HCT116 (cell line): ENCODE measurements around the gene EDEM3. TPM values are rescaled to one million over a fixed set of nuclear protein-coding genes. Genes with fewer than 3 reads are reported as not detected.

Experiments
- ATAC-seq: fragments of 200-7000 bp; cut with Tn5 transposase; 2 replicates; pipeline ENCODE4 v1.9.1; 2020; ENCODE audit warnings: mild to moderate bottlenecking, moderate library complexity
- BruUV-seq: library from RNA; stranded (reverse); fragments of 400-500 nt; replicated peaks from 2 replicates; lab custom pipeline; 2021; lab: Mats Ljungman, UMichigan
- CTCF ChIA-PET: fragments of 300-600 bp; sonication (Branson Sonifier 250); formaldehyde crosslinking; loops from one replicate; lab custom pipeline; 2021; ENCODE audit warnings: antibody characterized with exemption; lab: Charles Lee
- POLR2A ChIA-PET: fragments of 300-600, 350-600 bp; sonication (Branson Sonifier 250); formaldehyde crosslinking; loops from one replicate; lab custom pipeline; 2021; ENCODE audit warnings: antibody characterized with exemption; lab: Charles Lee
- RAD21 ChIA-PET, 2 experiments: fragments of 300-600 bp; sonication (Branson Sonifier 250); formaldehyde crosslinking; loops; one replicate each; lab custom pipeline; 2023; ENCODE audit warnings: low total read pairs in 2 of 2; ENCODE audit not compliant: uncharacterized antibody in 2 of 2, unreplicated experiment in 2 of 2, low non-redundant PET in 1 of 2; lab: Charles Lee
- DNase-seq: peaks from one replicate; pipeline ENCODE4 v3.0.0-alpha.2; 2010; ENCODE audit warnings: low read depth, low spot score
- H2AFZ ChIP-seq: fragments of 200-600 bp; shearing (Covaris generic), sonication (generic); 2 replicates; pipeline ENCODE4 v1.6.1; 2017; ENCODE audit warnings: low read depth, mixed run types, mixed read lengths, antibody characterized with exemption, low read length; ENCODE audit not compliant: poor library complexity, severe bottlenecking
- H3K27ac ChIP-seq: 2 replicates; pipeline ENCODE4 v1.5.1; 2012; ENCODE audit warnings: low read depth, low read length
- H3K27me3 ChIP-seq: fragments of 200-600 bp; sonication (generic); 2 replicates; pipeline ENCODE4 v1.6.1; 2016; ENCODE audit warnings: mixed run types, low read length, mixed read lengths; ENCODE audit not compliant: insufficient read depth
- H3K36me3 ChIP-seq, 2 experiments: fragments of 200-500 bp in 1 of 2; fragments of 200-600 bp in 1 of 2; sonication (Bioruptor generic) in 1 of 2; sonication (generic) in 1 of 2; 2 replicates each; pipeline versions ENCODE4 v1.5.1 to v1.6.1; 2014 to 2016; ENCODE audit warnings: low read length in 2 of 2, inconsistent platforms in 1 of 2, mixed read lengths in 1 of 2, mixed run types in 1 of 2; ENCODE audit not compliant: insufficient read depth in 2 of 2, control insufficient read depth in 1 of 2
- H3K4me1 ChIP-seq, 2 experiments: fragments of 200-600 bp in 1 of 2; sonication (generic) in 1 of 2; 2 replicates each; pipeline versions ENCODE4 v1.5.1 to v1.6.1; 2012 to 2017; ENCODE audit warnings: low read length in 2 of 2, inconsistent platforms in 1 of 2, mild to moderate bottlenecking in 1 of 2, mixed read lengths in 1 of 2, mixed run types in 1 of 2, moderate library complexity in 1 of 2; ENCODE audit not compliant: insufficient read depth in 2 of 2, control insufficient read depth in 1 of 2
- H3K4me2 ChIP-seq: fragments of 200-600 bp; sonication (generic); 2 replicates; pipeline ENCODE4 v1.6.1; 2017; ENCODE audit warnings: mixed run types, low read length, mixed read lengths
- H3K4me3 ChIP-seq, 2 experiments: fragments of 200-600 bp in 1 of 2; sonication (generic) in 1 of 2; replicated peaks in 1 of 2; 2 replicates each; pipeline ENCODE4 v1.5.1; 2011 to 2016; ENCODE audit warnings: low read length in 2 of 2, control low read depth in 1 of 2, low read depth in 1 of 2, mild to moderate bottlenecking in 1 of 2, mixed read lengths in 1 of 2, mixed run types in 1 of 2
- H3K79me2 ChIP-seq: fragments of 200-600 bp; sonication (generic); 2 replicates; pipeline ENCODE4 v1.6.1; 2017; ENCODE audit warnings: mild to moderate bottlenecking, mixed run types, low read length, moderate library complexity, mixed read lengths; ENCODE audit not compliant: insufficient read depth
- H3K9ac ChIP-seq: fragments of 200-600 bp; sonication (generic); 2 replicates; pipeline ENCODE4 v1.6.1; 2016; ENCODE audit warnings: low read length, mixed read lengths
- H3K9me2 ChIP-seq: fragments of 200-600 bp; sonication (generic), shearing (Covaris generic); 2 replicates; pipeline ENCODE4 v1.6.1; 2017; ENCODE audit warnings: mixed run types, mild to moderate bottlenecking, moderate library complexity; ENCODE audit not compliant: insufficient read depth
- H3K9me3 ChIP-seq, 2 experiments: fragments of 200-500 bp in 1 of 2; fragments of 200-600 bp in 1 of 2; sonication (Bioruptor generic) in 1 of 2; sonication (generic) in 1 of 2; 2 replicates each; pipeline ENCODE4 v1.6.1; 2014 to 2017; ENCODE audit warnings: low read length in 2 of 2, mixed read lengths in 2 of 2, inconsistent platforms in 1 of 2, low read depth in 1 of 2, mild to moderate bottlenecking in 1 of 2, mixed run types in 1 of 2, moderate library complexity in 1 of 2; ENCODE audit not compliant: control insufficient read depth in 1 of 2, insufficient read depth in 1 of 2
- H4K20me1 ChIP-seq: fragments of 200-600 bp; sonication (generic), shearing (Covaris generic); 2 replicates; pipeline ENCODE4 v1.6.1; 2017; ENCODE audit warnings: mixed run types, mild to moderate bottlenecking, moderate library complexity; ENCODE audit not compliant: insufficient read depth
- CBX3 ChIP-seq: IDR thresholded peaks from 2 replicates; pipeline ENCODE4 v1.6.1; 2012; ENCODE audit warnings: low read depth
- CEBPB ChIP-seq: IDR thresholded peaks from 2 replicates; pipeline ENCODE4 v1.6.1; 2012; ENCODE audit warnings: low read depth
- EGR1 ChIP-seq: IDR thresholded peaks from 2 replicates; pipeline ENCODE4 v1.6.1; 2012; ENCODE audit warnings: low read depth
- ELF1 ChIP-seq: IDR thresholded peaks from 2 replicates; pipeline ENCODE4 v1.6.1; 2012; ENCODE audit warnings: low read depth, borderline replicate concordance
- EZH2 ChIP-seq: fragments of 200-600 bp; sonication (generic); IDR thresholded peaks from 2 replicates; pipeline ENCODE4 v1.6.1; 2017; ENCODE audit warnings: antibody characterized with exemption, mixed run types
- EZH2phosphoT487 ChIP-seq: fragments of 200-600 bp; IDR thresholded peaks from 2 replicates; pipeline ENCODE4 v1.6.1; 2018; ENCODE audit warnings: antibody characterized with exemption, borderline replicate concordance
- JUND ChIP-seq: IDR thresholded peaks from 2 replicates; pipeline ENCODE4 v1.6.1; 2012
- POLR2A ChIP-seq: IDR thresholded peaks from 2 replicates; pipeline ENCODE4 v1.7.0; 2011; ENCODE audit warnings: borderline replicate concordance; ENCODE audit not compliant: insufficient read depth, insufficient read length; ENCODE audit errors: extremely low read depth
- POLR2AphosphoS5 ChIP-seq: IDR thresholded peaks from 2 replicates; pipeline ENCODE4 v1.6.1; 2011; ENCODE audit warnings: mild to moderate bottlenecking, low read depth, low read length, moderate library complexity
- RAD21 ChIP-seq: IDR thresholded peaks from 2 replicates; pipeline ENCODE4 v1.6.1; 2012; ENCODE audit warnings: low read depth, mild to moderate bottlenecking
- SIN3A ChIP-seq: IDR thresholded peaks from 2 replicates; pipeline ENCODE4 v1.6.1; 2012; ENCODE audit warnings: low read depth
- SP1 ChIP-seq: IDR thresholded peaks from 2 replicates; pipeline ENCODE4 v1.6.1; 2012; ENCODE audit warnings: low read depth
- TCF7L2 ChIP-seq: IDR thresholded peaks from 2 replicates; pipeline ENCODE4 v1.7.0; 2011; ENCODE audit warnings: borderline replicate concordance, inconsistent platforms; ENCODE audit not compliant: insufficient read depth, insufficient read length; ENCODE audit errors: extremely low read depth
- YY1 ChIP-seq: IDR thresholded peaks from 2 replicates; pipeline ENCODE4 v1.6.1; 2011; ENCODE audit warnings: low read length, low read depth, moderate library complexity, mild to moderate bottlenecking; ENCODE audit not compliant: insufficient replicate concordance; ENCODE audit errors: extremely low read depth
- ZFX ChIP-seq: fragments of 450-650 bp; IDR thresholded peaks from 2 replicates; pipeline ENCODE4 v1.6.1; 2017
- ZNF274 ChIP-seq: fragments of 200-500 bp; sonication (Bioruptor generic); IDR thresholded peaks from 2 replicates; pipeline ENCODE4 v1.6.1; 2014; ENCODE audit warnings: mild to moderate bottlenecking, low read depth, low read length, inconsistent platforms
- intact Hi-C: fragments of 100-400 bp; cut with micrococcal nuclease; formaldehyde crosslinking; loops from 2 replicates; pipeline ENCODE4 v1.10.0; 2022
- total RNA-seq: library from RNA; stranded (reverse); gene quantifications from one replicate; pipeline ENCODE4 v1.2.1, GENCODE V29; 2021; ENCODE audit not compliant: unreplicated experiment
- TF ChIP-seq, protein P1 (sequence below): IDR thresholded peaks from 2 replicates; pipeline ENCODE4 v1.6.1; 2012
- TF ChIP-seq, protein P2 (sequence below): IDR thresholded peaks from 2 replicates; pipeline ENCODE4 v1.6.1; 2012
- TF ChIP-seq, protein P3 (sequence below), 3 experiments: fragments of 200-600 bp in 1 of 3; sonication (generic) in 1 of 3; IDR thresholded peaks in 2 of 3; conservative IDR thresholded peaks in 1 of 3; 2 replicates each; pipeline ENCODE4 v1.5.1; 2012 to 2017; ENCODE audit warnings: low read depth in 2 of 3, low read length in 2 of 3, antibody characterized with exemption in 1 of 3, borderline replicate concordance in 1 of 3, control low read depth in 1 of 3, mild to moderate bottlenecking in 1 of 3, mixed read lengths in 1 of 3, mixed run types in 1 of 3, moderate library complexity in 1 of 3; ENCODE audit not compliant: insufficient read depth in 1 of 3
- TF ChIP-seq, protein P4 (sequence below): IDR thresholded peaks from 2 replicates; pipeline ENCODE4 v1.6.1; 2012; ENCODE audit warnings: low read depth

Gene EDEM3
- total RNA-seq, 1 experiment from 2014 or later: 14.9 TPM

DNA sequence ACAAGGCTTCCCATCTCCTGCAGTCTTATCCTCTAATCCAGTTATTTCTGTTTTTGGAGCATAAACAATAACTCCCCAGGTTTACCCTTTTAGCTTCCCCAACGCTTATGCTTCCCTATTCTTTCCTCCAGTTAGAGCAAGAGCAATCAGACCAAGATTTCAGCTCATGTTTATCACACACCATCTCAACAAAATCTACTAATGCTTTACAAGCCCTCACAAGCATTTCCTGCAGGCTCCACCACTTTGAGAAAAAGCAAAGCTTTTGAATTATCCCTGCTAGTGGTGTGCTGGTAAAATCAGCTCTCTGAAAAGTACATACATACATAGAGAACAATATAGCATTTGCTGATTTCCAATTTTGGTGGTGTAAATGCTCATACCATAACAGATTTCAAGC, 92.9 kb downstream of the EDEM3 start:
- TF ChIP-seq POLR2AphosphoS5 (no peak), YY1 (no peak), CBX3 (no peak), CEBPB (no peak), EZH2phosphoT487 (no peak), ELF1 (no peak), EZH2 (no peak), ZNF274 (no peak), SIN3A (no peak), TCF7L2 (no peak), ZFX (no peak), RAD21 (no peak), EGR1 (no peak), SP1 (no peak), JUND (no peak), POLR2A (no peak)
- TF ChIP-seq, protein P1, sequence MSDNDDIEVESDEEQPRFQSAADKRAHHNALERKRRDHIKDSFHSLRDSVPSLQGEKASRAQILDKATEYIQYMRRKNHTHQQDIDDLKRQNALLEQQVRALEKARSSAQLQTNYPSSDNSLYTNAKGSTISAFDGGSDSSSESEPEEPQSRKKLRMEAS: no peak
- TF ChIP-seq, protein P2, sequence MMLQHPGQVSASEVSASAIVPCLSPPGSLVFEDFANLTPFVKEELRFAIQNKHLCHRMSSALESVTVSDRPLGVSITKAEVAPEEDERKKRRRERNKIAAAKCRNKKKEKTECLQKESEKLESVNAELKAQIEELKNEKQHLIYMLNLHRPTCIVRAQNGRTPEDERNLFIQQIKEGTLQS: no peak
- TF ChIP-seq, protein P3, sequence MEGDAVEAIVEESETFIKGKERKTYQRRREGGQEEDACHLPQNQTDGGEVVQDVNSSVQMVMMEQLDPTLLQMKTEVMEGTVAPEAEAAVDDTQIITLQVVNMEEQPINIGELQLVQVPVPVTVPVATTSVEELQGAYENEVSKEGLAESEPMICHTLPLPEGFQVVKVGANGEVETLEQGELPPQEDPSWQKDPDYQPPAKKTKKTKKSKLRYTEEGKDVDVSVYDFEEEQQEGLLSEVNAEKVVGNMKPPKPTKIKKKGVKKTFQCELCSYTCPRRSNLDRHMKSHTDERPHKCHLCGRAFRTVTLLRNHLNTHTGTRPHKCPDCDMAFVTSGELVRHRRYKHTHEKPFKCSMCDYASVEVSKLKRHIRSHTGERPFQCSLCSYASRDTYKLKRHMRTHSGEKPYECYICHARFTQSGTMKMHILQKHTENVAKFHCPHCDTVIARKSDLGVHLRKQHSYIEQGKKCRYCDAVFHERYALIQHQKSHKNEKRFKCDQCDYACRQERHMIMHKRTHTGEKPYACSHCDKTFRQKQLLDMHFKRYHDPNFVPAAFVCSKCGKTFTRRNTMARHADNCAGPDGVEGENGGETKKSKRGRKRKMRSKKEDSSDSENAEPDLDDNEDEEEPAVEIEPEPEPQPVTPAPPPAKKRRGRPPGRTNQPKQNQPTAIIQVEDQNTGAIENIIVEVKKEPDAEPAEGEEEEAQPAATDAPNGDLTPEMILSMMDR (IDR thresholded peaks at IDR 0.05 in 2 of 3, conservative IDR thresholded peaks at IDR 0.05 in 1 of 3; ENCODE audit: borderline replicate concordance in 1 of 3, insufficient read depth in 1 of 3, low read depth in 2 of 3, low read length in 2 of 3): no peak
- TF ChIP-seq, protein P4, sequence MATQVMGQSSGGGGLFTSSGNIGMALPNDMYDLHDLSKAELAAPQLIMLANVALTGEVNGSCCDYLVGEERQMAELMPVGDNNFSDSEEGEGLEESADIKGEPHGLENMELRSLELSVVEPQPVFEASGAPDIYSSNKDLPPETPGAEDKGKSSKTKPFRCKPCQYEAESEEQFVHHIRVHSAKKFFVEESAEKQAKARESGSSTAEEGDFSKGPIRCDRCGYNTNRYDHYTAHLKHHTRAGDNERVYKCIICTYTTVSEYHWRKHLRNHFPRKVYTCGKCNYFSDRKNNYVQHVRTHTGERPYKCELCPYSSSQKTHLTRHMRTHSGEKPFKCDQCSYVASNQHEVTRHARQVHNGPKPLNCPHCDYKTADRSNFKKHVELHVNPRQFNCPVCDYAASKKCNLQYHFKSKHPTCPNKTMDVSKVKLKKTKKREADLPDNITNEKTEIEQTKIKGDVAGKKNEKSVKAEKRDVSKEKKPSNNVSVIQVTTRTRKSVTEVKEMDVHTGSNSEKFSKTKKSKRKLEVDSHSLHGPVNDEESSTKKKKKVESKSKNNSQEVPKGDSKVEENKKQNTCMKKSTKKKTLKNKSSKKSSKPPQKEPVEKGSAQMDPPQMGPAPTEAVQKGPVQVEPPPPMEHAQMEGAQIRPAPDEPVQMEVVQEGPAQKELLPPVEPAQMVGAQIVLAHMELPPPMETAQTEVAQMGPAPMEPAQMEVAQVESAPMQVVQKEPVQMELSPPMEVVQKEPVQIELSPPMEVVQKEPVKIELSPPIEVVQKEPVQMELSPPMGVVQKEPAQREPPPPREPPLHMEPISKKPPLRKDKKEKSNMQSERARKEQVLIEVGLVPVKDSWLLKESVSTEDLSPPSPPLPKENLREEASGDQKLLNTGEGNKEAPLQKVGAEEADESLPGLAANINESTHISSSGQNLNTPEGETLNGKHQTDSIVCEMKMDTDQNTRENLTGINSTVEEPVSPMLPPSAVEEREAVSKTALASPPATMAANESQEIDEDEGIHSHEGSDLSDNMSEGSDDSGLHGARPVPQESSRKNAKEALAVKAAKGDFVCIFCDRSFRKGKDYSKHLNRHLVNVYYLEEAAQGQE: no peak
- ChIA-PET RAD21 (no interaction called here), CTCF (interaction anchor here (0.6 kb wide), 1 partner anchor 317 kb away, joined by 3 read pairs; no protein-coding TSS in a partner anchor), POLR2A (no interaction called here)
- H3K27me3 ChIP-seq: no peaks in the 10 kb centered on the region
- BruUV-seq: no TSS peak
- H3K9me3 ChIP-seq: no peaks in the 10 kb centered on the region
- no peak for ATAC-seq
- DNase-seq: no peak
- H3K4me3 ChIP-seq: no peak overlapping the region
- H3K9me2 ChIP-seq: no peaks in the 10 kb centered on the region
- H3K4me1 ChIP-seq: peaks cover 0 to 6% of the 10 kb centered on the region in 2 experiments; a peak in 2 of 4 replicates
- no peak overlapping the region for H3K4me2 ChIP-seq
- no peak overlapping the region for H3K27ac ChIP-seq
- intact Hi-C loops: loop anchor here (5.0 to 10.0 kb wide), 2 partner anchors 440 to 747 kb away; no protein-coding TSS in a partner anchor
- H4K20me1 ChIP-seq: no peaks in the 10 kb centered on the region
- H2AFZ ChIP-seq: no peak overlapping the region
- no peak overlapping the region for H3K9ac ChIP-seq
- H3K36me3 ChIP-seq: no peaks in the 10 kb centered on the region
- no peaks in the 10 kb centered on the region for H3K79me2 ChIP-seq
